GM19240 (cell line): ENCODE measurements around the gene DNAJC18.

ENCODE experiments used
- DNase-seq: peaks from one replicate; pipeline ENCODE4 v3.0.0; 2011; ENCODE audit warnings: low spot score; ENCODE audit not compliant: insufficient read length

Gene DNAJC18

DNA sequence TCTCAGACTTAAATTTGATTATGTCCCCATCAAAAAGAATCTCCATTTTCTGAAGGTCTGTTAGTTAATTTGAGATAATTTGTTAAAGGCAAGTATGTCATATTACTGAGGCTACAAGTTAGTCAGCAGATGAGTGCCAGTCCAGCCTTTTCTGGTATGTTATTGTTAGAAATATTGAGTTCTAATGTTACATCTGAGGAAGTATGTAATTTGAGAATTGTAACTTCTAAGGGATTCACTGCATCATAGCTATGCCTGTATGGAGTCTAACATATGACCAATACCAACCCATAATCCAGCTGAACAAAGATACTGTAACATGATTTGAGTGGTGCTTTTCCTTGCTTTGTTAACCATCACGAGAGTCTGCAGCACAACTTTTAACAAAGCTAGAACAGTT is 70.1 kb downstream of the DNAJC18 start:
- no peak for DNase-seq

DNA sequence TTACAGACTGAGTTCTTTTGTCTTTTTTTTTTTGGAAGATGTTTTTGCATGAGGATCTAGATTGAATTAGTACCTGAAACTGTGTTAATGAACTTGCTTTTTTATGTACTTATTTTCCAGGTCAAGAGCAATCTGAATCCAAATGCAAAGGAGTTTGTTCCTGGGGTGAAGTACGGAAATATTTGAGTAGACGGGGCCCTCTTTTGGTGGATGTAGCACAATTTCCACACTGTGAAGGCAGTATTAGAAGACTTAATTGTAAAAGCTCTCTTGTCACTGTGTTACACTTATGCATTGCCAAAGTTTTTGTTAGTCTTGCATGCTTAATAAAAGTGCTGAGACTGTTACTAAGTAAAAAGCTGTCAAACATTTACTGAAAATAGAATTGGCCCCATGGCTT is 70.7 kb downstream of the DNAJC18 start:
- DNase-seq: no peak

DNA sequence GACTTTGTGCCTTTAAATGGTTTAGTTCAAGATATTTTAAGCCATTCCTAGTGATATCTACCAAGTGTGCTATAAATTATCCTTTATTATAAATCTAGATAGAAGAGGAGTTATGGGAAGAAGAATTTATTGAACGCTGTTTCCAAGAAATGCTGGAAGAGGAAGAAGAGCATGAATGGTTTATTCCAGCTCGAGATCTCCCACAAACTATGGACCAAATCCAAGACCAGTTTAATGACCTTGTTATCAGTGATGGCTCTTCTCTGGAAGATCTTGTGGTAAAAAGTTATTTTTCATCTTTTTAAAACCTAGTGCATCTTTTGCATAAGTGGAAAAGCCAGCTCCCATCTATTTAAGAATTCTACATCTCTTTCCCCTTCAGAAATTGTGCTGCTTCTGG is 74.9 kb downstream of the DNAJC18 start:
- no peak for DNase-seq

DNA sequence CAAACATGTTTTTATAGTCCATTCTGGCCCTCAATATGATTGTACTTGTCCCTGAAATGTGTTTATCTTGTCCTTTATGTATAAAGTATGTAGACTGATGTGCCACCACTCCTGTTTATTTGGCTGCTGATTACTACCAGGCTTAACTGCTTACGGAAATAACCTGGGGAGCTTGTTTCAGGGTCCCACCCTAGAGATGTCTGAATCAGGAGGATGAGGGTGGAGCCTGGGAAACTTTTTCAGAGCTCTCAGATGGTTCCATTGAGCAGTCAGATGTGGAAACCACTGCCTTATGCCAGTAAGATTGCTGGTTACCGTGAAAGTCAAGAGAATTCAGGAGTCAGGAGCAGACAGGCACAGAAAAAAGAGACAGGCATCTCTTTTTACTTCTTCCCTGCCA is 75.4 kb downstream of the DNAJC18 start:
- DNase-seq: no peak

DNA sequence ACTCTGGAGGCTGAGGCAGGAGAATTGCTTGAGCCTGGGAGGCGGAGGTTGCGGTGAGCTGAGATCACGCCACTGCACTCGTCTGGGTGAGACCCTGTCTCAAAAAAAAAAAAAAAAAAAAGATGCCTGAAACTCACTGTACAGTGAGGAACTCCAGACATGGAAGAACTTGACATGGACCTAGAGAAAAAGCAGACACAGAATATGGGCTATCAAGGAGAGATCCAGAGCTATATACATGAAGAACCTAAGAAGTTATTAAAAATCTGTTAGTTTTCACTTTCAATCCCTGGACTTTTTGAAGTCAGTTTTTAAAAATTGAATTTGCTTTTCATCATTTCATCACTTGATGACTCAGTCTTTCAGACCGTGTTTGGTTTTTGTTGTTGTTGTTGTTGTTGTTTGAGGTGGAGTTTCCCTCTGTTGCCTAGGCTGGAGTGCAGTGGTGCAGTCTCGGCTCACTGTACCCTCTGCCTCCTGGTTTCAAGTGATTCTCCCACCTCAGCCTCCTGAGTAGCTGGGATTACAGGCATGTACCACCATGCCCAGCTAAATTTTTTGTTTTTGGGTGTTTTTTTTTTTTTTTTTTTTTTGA is 77.4 kb downstream of the DNAJC18 start:
- no peak for DNase-seq

DNA sequence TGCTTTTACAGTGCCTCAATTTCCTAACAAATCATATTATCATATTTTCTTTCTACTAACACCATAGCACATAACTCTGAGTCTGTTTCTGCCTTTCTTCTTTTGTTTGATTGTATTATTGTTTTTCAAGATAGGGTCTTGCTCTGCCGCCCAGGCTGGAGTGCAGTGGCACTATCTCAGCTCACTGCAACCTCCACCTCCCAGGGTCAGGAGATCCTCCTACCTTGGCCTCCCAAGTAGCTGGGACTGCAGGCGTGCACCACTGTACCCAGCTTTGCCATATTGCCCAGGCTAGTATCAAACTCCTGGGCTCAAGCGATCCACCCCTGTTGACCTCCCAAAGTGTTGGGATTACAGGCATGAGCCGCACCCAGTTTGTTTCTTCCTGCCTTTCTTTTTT is 78.9 kb downstream of the DNAJC18 start:
- no peak for DNase-seq
